ENCODE measurements around the gene TPST1.
A peak's percentile ranks its signal among the peaks of the same experiment; 100 is the strongest.

The TPST1 gene

DNA sequence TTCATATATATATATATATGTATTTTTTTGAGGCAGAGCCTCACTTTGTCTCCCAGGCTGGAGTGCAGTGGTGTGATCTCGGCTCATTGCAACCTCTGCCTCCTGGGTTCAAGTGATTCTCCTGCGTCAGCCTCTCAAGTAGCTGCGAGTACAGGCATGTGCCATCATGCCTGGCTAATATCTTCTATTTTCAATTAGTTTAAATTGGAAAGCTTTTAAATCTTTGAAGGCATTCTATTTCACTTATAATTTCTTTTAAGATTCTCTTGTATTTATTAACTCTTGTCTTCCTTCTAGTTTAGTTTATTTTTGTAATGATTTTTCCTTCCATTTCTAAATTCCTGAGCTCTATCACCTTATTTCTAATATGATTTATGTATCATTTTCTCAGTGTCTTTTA, 71.2 kb downstream of the TPST1 start:
- Histone ChIP-seq H3K27me3 (ENCODE audit: control insufficient read depth, insufficient read depth, low read length) (no peaks in the 10 kb centered on the region), H3K4me1 (peaks cover under 1% of the 10 kb centered on the region), H3K4me3 (ENCODE audit: low read depth, low read length) (no peak overlapping the region), H3K79me2 (no peaks in the 10 kb centered on the region), H3K36me3 (ENCODE audit: control insufficient read depth, insufficient read depth, low read length) (no peaks in the 10 kb centered on the region), H3K27ac (no peak overlapping the region), H3K9ac (no peak overlapping the region), H3K9me3 (ENCODE audit: control insufficient read depth, low read length) (no peaks in the 10 kb centered on the region), H2AFZ (no peak overlapping the region), H3K4me2 (ENCODE audit: low read length) (no peak overlapping the region)
- TF ChIP-seq, protein P1, sequence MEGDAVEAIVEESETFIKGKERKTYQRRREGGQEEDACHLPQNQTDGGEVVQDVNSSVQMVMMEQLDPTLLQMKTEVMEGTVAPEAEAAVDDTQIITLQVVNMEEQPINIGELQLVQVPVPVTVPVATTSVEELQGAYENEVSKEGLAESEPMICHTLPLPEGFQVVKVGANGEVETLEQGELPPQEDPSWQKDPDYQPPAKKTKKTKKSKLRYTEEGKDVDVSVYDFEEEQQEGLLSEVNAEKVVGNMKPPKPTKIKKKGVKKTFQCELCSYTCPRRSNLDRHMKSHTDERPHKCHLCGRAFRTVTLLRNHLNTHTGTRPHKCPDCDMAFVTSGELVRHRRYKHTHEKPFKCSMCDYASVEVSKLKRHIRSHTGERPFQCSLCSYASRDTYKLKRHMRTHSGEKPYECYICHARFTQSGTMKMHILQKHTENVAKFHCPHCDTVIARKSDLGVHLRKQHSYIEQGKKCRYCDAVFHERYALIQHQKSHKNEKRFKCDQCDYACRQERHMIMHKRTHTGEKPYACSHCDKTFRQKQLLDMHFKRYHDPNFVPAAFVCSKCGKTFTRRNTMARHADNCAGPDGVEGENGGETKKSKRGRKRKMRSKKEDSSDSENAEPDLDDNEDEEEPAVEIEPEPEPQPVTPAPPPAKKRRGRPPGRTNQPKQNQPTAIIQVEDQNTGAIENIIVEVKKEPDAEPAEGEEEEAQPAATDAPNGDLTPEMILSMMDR (IDR thresholded peaks at IDR 0.05): no peak

DNA sequence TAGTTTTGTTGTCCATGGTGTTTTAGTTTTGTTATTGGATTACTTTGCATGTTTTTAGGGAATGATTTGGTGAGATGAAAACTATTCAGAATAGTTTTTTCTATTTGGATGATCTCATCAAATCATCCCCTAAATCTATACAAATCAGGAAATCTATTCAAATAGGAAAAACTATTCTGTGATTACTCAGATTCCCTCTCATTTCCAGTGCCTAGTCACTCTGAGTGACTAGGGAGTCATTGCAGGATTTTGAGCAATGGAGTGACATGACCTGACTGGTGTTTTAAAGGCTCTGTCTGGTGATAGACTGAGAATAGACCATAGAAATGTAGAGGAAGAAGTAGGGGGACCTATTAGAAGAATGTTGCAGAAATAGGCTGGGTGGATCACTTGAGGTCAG, 72.4 kb downstream of the TPST1 start:
- Histone ChIP-seq H3K4me3 (ENCODE audit: low read depth, low read length) (no peak overlapping the region), H3K27me3 (ENCODE audit: control insufficient read depth, insufficient read depth, low read length) (no peaks in the 10 kb centered on the region), H3K9me3 (ENCODE audit: control insufficient read depth, low read length) (no peaks in the 10 kb centered on the region), H2AFZ (no peak overlapping the region), H3K9ac (no peak overlapping the region), H3K36me3 (ENCODE audit: control insufficient read depth, insufficient read depth, low read length) (no peaks in the 10 kb centered on the region), H3K4me2 (ENCODE audit: low read length) (no peak overlapping the region), H3K4me1 (peaks cover 8% of the 10 kb centered on the region), H3K27ac (no peak overlapping the region), H3K79me2 (no peaks in the 10 kb centered on the region)
- TF ChIP-seq, protein P1 (IDR thresholded peaks at IDR 0.05): no peak

DNA sequence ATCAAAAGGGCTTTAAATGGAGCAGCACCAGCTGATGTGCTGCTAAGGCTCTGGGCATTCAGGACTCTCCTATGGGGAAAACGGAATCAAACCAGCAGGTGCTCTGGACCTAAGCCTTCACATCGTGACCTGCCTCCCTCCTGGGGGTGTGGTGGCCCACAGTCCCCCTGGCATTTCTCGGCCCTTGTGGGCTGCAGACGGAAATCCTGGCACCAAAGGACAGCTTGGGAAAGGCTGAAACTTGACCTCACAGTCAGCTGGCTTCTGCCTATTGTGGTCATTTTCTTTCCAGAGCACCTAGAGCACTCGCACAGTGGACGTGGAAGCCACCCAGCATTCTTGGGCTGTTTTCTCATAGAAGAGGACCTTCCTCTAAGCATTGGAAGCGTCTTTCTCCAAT, 74.8 kb downstream of the TPST1 start:
- H3K4me2 ChIP-seq (ENCODE audit: low read length): no peak overlapping the region
- H3K27ac ChIP-seq: no peak overlapping the region
- H3K4me1 ChIP-seq: peaks cover 15% of the 10 kb centered on the region
- H3K9ac ChIP-seq: no peak overlapping the region
- TF ChIP-seq, protein P1 (IDR thresholded peaks at IDR 0.05): no peak
- no peaks in the 10 kb centered on the region for H3K36me3 ChIP-seq (ENCODE audit: control insufficient read depth, insufficient read depth, low read length)
- no peaks in the 10 kb centered on the region for H3K27me3 ChIP-seq (ENCODE audit: control insufficient read depth, insufficient read depth, low read length)
- peaks cover 3% of the 10 kb centered on the region for H3K79me2 ChIP-seq
- H2AFZ ChIP-seq: no peak overlapping the region
- H3K9me3 ChIP-seq (ENCODE audit: control insufficient read depth, low read length): no peaks in the 10 kb centered on the region
- no peak overlapping the region for H3K4me3 ChIP-seq (ENCODE audit: low read depth, low read length)

DNA sequence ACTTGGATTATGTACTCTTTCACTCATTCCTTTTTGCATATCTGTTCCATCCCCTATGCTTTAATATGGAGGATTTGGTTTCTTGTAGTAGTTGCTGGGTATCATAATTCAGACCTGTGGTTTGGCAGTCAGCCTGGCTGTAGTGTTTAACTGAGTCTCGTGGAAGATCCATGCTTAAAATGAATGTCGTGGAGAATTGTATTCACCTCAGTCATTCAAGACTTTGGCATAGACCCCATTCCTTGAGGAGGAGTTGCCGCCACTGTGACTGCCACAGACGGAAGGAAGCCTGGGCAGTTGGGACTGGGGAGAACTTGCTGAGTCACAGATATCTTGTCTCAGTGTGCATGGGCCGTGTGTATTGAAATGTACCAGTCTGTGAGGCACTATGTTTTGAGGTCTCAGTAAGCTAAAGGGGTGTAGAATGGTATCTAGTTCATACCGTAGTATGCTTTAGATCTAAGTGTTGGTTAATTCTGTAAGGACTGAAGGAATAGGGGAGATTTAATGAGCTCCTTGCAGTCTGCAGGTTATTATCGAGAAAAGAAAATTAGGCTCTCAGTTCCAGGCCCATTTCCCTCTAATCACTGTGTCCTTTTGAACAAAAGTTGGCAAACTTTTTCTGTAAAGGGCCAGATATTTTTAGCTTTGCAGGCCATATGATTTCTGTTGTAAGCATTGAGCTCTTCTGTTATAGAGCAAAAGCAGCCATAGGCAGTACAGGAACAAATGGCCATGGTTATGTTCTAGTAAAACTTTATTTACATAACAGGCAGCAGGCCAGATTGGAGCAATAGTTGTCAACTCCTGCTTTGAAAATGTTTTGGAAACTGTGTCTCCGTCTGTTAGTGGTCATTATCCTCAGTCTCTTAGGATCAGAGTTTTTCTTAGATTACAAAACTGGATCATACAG, 76.8 kb downstream of the TPST1 start:
- Histone ChIP-seq H3K27ac (peak overlapping the region; percentile 20), H3K4me1 (peaks cover 15% of the 10 kb centered on the region), H3K9me3 (ENCODE audit: control insufficient read depth, low read length) (no peaks in the 10 kb centered on the region), H3K36me3 (ENCODE audit: control insufficient read depth, insufficient read depth, low read length) (no peaks in the 10 kb centered on the region), H3K27me3 (ENCODE audit: control insufficient read depth, insufficient read depth, low read length) (no peaks in the 10 kb centered on the region), H3K9ac (no peak overlapping the region), H3K79me2 (peaks cover 3% of the 10 kb centered on the region), H3K4me2 (ENCODE audit: low read length) (no peak overlapping the region), H2AFZ (peak overlapping the region; percentile 54), H3K4me3 (ENCODE audit: low read depth, low read length) (no peak overlapping the region)
- TF ChIP-seq, protein P1 (IDR thresholded peaks at IDR 0.05): no peak

DNA sequence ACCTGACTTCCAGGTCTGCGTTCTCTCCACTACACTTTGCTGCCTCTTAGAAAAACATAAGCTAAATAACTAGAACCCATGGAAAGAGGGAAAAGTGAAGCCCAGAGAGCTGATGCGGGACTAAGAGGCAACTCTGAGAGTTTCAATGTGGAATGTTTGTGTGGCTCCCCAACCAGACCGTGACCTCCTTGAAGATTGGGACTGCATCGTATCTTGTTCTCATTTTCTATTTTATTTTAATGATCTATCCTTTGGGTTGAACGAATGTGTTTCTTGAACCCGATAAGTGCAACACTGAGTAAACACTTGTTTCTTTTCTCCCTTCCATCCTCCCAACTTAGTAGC, 77.4 kb downstream of the TPST1 start:
- H3K9ac ChIP-seq: no peak overlapping the region
- no peaks in the 10 kb centered on the region for H3K36me3 ChIP-seq (ENCODE audit: control insufficient read depth, insufficient read depth, low read length)
- H3K4me2 ChIP-seq (ENCODE audit: low read length): no peak overlapping the region
- H3K27me3 ChIP-seq (ENCODE audit: control insufficient read depth, insufficient read depth, low read length): no peaks in the 10 kb centered on the region
- TF ChIP-seq, protein P1 (IDR thresholded peaks at IDR 0.05): no peak
- H2AFZ ChIP-seq: no peak overlapping the region
- H3K27ac ChIP-seq: no peak overlapping the region
- H3K9me3 ChIP-seq (ENCODE audit: control insufficient read depth, low read length): no peaks in the 10 kb centered on the region
- H3K4me1 ChIP-seq: peaks cover 15% of the 10 kb centered on the region
- H3K4me3 ChIP-seq (ENCODE audit: low read depth, low read length): no peak overlapping the region
- peaks cover 3% of the 10 kb centered on the region for H3K79me2 ChIP-seq

Data from parathyroid adenoma (tissue), 2 donors.